ENCODE data around the gene PSMA7. TPM values are rescaled to one million over a fixed set of nuclear protein-coding genes. Genes with fewer than 3 reads are reported as not detected.

Gene PSMA7
- total RNA-seq, 1 donor from 2014 or later, result 318 TPM

DNA sequence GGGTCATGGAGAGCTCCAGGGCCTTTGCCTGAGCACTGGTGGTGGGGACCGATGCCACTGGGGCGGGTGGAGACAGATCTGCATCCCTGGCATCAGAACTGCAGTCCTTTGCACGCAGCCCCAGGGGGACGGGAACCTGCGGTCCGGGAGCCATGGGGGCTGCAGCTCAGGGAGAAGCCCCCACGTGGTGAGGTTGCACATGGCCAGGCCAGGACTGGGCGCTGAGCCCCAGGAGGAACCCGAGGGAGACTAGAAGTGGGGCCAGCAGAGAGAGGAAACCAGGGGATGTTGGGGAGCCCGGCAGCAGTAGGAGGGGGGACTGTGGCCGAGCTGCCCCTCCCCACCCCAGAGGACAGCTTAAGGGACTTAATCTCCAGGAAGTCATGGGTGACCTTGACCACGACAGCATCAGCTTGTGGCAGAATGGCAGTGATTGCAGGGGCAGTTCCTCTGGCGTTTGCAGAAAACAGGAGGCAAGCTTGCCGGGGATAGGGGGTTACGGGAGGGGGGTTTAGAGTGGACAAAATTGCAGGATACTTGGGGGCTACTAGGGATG is 38.9 kb downstream of the PSMA7 start:
- peaks cover 2% of the 10 kb centered on the region for H3K27me3 Mint-ChIP-seq (ENCODE audit: low read depth)
- DNase-seq (ENCODE audit: low read depth, low spot score), result no peak
- peaks cover 9% of the 10 kb centered on the region for H3K9me3 Mint-ChIP-seq
- no peak overlapping the region for H3K27ac Mint-ChIP-seq (ENCODE audit: unreplicated experiment)
- TF ChIP-seq, protein P1, sequence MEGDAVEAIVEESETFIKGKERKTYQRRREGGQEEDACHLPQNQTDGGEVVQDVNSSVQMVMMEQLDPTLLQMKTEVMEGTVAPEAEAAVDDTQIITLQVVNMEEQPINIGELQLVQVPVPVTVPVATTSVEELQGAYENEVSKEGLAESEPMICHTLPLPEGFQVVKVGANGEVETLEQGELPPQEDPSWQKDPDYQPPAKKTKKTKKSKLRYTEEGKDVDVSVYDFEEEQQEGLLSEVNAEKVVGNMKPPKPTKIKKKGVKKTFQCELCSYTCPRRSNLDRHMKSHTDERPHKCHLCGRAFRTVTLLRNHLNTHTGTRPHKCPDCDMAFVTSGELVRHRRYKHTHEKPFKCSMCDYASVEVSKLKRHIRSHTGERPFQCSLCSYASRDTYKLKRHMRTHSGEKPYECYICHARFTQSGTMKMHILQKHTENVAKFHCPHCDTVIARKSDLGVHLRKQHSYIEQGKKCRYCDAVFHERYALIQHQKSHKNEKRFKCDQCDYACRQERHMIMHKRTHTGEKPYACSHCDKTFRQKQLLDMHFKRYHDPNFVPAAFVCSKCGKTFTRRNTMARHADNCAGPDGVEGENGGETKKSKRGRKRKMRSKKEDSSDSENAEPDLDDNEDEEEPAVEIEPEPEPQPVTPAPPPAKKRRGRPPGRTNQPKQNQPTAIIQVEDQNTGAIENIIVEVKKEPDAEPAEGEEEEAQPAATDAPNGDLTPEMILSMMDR (conservative IDR thresholded peaks at IDR 0.05), result no peak
- no peaks in the 10 kb centered on the region for H3K4me1 Mint-ChIP-seq
- H3K36me3 Mint-ChIP-seq (ENCODE audit: low read depth), result peaks cover 15% of the 10 kb centered on the region
- no peak overlapping the region for H3K4me3 Mint-ChIP-seq

DNA sequence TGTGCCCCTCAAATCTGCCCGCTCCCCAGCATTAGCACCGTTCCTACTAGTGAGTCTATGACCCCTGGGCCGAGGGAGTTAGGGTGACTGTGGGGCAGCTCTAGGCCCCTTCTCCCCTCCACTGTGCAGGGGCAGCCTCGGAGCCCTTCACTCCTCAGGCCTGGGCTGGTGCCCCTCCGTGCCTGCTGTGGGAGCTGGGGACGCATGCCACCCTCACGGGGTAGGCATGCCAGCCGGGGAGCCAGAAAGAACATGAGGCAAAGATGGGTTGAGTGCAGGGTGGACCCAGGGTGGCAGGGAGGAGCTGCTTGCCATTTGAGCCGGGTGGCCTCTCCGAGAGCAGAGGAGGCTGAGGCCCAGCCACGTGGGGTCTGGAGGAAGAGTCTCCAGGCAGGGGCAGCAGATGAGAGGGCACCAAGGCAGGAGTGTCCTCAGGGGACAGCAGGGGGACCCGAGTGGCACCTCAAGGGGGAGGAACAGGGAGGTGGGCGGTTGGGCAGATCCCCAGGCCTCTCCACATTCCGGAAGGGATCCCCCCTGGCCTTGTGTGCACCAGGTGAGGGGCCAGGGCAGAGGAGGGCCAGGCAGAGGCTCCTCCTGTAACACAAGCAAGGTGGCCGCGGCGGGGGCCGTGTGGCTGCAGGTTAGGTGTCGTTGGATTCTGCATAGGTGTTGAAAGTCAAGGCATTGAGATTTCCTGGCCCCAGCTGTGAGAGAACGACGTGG is 39.5 kb downstream of the PSMA7 start:
- Mint-ChIP-seq H3K4me3 (no peak overlapping the region), H3K4me1 (no peaks in the 10 kb centered on the region), H3K9me3 (peaks cover 5% of the 10 kb centered on the region), H3K27ac (ENCODE audit: unreplicated experiment) (no peak overlapping the region), H3K36me3 (ENCODE audit: low read depth) (peaks cover 11% of the 10 kb centered on the region), H3K27me3 (ENCODE audit: low read depth) (peaks cover 2% of the 10 kb centered on the region)
- DNase-seq (ENCODE audit: low read depth, low spot score), result no peak
- TF ChIP-seq, protein P1 (conservative IDR thresholded peaks at IDR 0.05), result no peak

DNA sequence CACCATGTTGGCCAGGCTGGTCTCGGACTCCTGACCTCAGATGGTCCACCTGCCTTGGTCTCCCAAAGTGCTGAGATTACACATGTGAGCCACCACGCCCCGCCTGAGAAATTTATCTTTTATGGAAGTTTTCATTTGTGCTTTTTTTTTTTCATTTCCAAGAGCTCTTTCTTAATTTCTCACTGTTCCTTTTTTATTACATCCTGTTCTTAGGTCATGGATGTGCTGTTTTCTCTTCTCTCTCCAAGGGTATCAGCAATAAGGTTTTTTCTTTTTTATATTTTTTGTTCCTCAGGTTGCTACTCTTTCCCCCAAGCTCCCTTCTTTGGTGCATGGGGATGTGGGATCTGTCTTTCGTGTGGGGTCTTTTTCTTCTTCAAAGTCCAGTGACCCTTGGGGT is 42.1 kb downstream of the PSMA7 start:
- Mint-ChIP-seq H3K36me3 (ENCODE audit: low read depth) (peaks cover 5% of the 10 kb centered on the region), H3K4me3 (no peak overlapping the region), H3K9me3 (peaks cover 5% of the 10 kb centered on the region), H3K27ac (ENCODE audit: unreplicated experiment) (no peak overlapping the region), H3K27me3 (ENCODE audit: low read depth) (peaks cover 2% of the 10 kb centered on the region), H3K4me1 (no peaks in the 10 kb centered on the region)
- TF ChIP-seq, protein P1 (conservative IDR thresholded peaks at IDR 0.05), result no peak
- no peak for DNase-seq (ENCODE audit: low read depth, low spot score)

DNA sequence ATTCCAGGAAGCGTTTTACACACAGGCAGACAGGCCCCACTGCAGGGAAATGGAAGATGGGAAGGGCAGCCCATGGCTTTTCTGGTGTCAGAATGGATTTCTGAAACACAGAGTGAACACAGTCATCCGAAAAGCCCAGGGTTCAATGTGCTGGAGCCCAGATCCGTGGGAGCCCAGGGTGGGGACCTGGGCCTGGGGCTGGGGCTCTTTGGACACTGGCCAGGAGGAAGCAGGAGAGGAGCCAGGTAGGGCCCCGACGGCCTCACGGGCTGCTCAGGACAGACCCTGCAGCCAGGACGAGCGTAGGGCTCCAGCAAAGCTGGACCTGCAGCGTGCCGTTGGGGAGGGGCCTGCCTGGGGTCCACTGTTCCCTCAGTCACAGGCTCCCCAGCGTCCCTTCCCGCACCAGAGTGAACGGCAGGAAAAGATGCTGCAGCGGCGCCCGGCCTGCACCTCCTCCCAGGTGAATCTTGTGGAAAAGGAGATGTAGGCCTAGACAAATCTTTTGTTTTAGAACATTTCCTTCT is 45.2 kb downstream of the PSMA7 start:
- no peaks in the 10 kb centered on the region for H3K4me1 Mint-ChIP-seq
- no peak overlapping the region for H3K27ac Mint-ChIP-seq (ENCODE audit: unreplicated experiment)
- TF ChIP-seq, protein P1 (conservative IDR thresholded peaks at IDR 0.05), result no peak
- no peaks in the 10 kb centered on the region for H3K36me3 Mint-ChIP-seq (ENCODE audit: low read depth)
- H3K4me3 Mint-ChIP-seq, result no peak overlapping the region
- DNase-seq (ENCODE audit: low read depth, low spot score), result no peak
- no peaks in the 10 kb centered on the region for H3K9me3 Mint-ChIP-seq
- H3K27me3 Mint-ChIP-seq (ENCODE audit: low read depth), result peaks cover 2% of the 10 kb centered on the region

DNA sequence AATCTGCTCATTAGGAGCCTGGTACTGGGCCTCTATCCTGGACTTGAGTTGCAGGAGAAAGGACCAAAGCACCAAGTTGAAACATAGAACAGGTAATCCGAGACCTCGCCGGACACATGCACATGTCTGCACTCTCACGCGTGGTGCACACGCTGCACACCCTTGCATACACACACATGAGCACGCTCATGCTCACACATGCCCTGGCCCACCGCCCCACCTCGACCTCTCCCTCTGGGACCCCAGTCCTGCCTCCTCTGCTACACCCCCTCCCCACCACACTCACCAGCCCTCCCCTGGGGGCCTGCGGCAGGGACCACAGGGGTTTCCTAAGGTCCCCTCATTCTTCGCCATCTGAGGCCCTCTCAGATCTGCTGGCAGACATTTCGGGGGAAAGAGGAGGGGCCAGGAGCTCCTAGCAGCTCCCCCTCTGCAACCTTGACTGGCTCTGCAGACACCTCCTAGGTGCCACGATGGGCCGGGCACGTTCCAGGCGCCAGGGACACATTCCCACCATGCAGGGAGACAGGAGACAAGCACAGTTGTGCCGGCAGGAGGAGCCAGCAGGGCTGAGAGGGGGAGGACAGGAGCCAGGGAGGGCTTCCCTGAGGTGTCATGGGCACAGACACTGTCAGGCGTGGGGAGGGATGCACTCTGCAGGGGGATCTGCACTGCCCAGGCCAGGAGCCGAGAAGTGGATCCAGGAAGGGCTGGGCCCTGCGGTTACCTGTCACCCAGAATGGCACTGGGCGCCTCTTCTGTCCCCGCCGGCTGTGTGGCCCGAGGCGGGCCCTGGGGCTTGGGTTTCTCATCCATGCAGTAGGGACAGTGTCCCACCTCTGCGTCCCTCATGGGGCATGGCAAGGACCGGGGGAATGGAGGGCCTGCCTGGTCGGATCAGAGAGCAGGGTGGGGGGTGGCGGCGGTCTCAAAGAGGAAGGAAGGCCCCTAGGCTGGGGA is 46.5 kb downstream of the PSMA7 start:
- DNase-seq (ENCODE audit: low read depth, low spot score), result no peak
- Mint-ChIP-seq H3K9me3 (no peaks in the 10 kb centered on the region), H3K36me3 (ENCODE audit: low read depth) (no peaks in the 10 kb centered on the region), H3K4me3 (no peak overlapping the region), H3K27me3 (ENCODE audit: low read depth) (no peaks in the 10 kb centered on the region), H3K4me1 (no peaks in the 10 kb centered on the region), H3K27ac (ENCODE audit: unreplicated experiment) (no peak overlapping the region)
- TF ChIP-seq, protein P1 (conservative IDR thresholded peaks at IDR 0.05), result no peak
